Keratinocyte (primary cell): ENCODE data around the gene CYP27A1. TPM values are rescaled to one million over a fixed set of nuclear protein-coding genes. Genes with fewer than 3 reads are reported as not detected.

Experiments
- DNase-seq: peaks from one replicate; pipeline ENCODE4 v3.0.0-alpha.2; 2011; ENCODE audit warnings: low read depth, missing footprints, low spot score
- FAIRE-seq: peaks from 2 replicates; lab custom pipeline; 2011; peaks lifted over from hg19 to GRCh38; lab: Jason Lieb, UNC
- H2AFZ ChIP-seq: 2 replicates; pipeline ENCODE4 v1.6.0; 2012; ENCODE audit warnings: low read length, control low read depth, inconsistent platforms; ENCODE audit not compliant: control insufficient read depth
- H3K27ac ChIP-seq: 2 replicates; pipeline ENCODE4 v1.5.1; 2011; ENCODE audit warnings: low read length; ENCODE audit not compliant: control insufficient read depth, insufficient read depth
- H3K27me3 ChIP-seq: 3 replicates; pipeline ENCODE4 v1.6.0; 2011; ENCODE audit warnings: low read length; ENCODE audit not compliant: control insufficient read depth, insufficient read depth; ENCODE audit errors: extremely low read depth
- H3K36me3 ChIP-seq, 2 experiments: 2 replicates in 1 of 2; 3 replicates in 1 of 2; pipeline ENCODE4 v1.5.1; 2011; ENCODE audit warnings: low read length in 2 of 2, mild to moderate bottlenecking in 1 of 2; ENCODE audit not compliant: control insufficient read depth in 2 of 2, insufficient read depth in 2 of 2; ENCODE audit errors: extremely low read depth in 1 of 2
- H3K4me1 ChIP-seq: 3 replicates; pipeline ENCODE4 v1.5.1; 2011; ENCODE audit warnings: low read length; ENCODE audit not compliant: control insufficient read depth, insufficient read depth; ENCODE audit errors: extremely low read depth
- H3K4me2 ChIP-seq: 3 replicates; pipeline ENCODE4 v1.6.0; 2011; ENCODE audit warnings: low read depth, low read length; ENCODE audit not compliant: control insufficient read depth, insufficient read depth; ENCODE audit errors: extremely low read depth
- H3K4me3 ChIP-seq, 3 experiments: fragments of 200-600 bp in 1 of 3; sonication (generic) in 1 of 3; 2 replicates in 2 of 3; 3 replicates in 1 of 3; pipeline ENCODE4 v1.5.1; 2011 to 2016; ENCODE audit warnings: low read length in 3 of 3, mild to moderate bottlenecking in 3 of 3, control low read depth in 2 of 3, inconsistent platforms in 1 of 3, low read depth in 1 of 3, mixed read lengths in 1 of 3, mixed run types in 1 of 3, moderate library complexity in 1 of 3; ENCODE audit not compliant: control insufficient read depth in 2 of 3, insufficient read depth in 2 of 3; ENCODE audit errors: extremely low read depth in 1 of 3
- H3K79me2 ChIP-seq: 2 replicates; pipeline ENCODE4 v1.6.0; 2012; ENCODE audit warnings: low read length; ENCODE audit not compliant: control insufficient read depth, insufficient read depth
- H3K9ac ChIP-seq: 3 replicates; pipeline ENCODE4 v1.6.0; 2011; ENCODE audit warnings: low read length; ENCODE audit not compliant: control insufficient read depth, insufficient read depth; ENCODE audit errors: extremely low read depth
- H3K9me1 ChIP-seq: 3 replicates; pipeline ENCODE4 v1.6.0; 2011; ENCODE audit warnings: low read length; ENCODE audit not compliant: control insufficient read depth, insufficient read depth; ENCODE audit errors: extremely low read depth
- H3K9me3 ChIP-seq: 2 replicates; pipeline ENCODE4 v1.5.1; 2012; ENCODE audit warnings: low read depth, low read length; ENCODE audit not compliant: control insufficient read depth
- H4K20me1 ChIP-seq: 3 replicates; pipeline ENCODE4 v1.6.0; 2011; ENCODE audit warnings: low read length; ENCODE audit not compliant: control insufficient read depth, insufficient read depth; ENCODE audit errors: extremely low read depth
- CTCF ChIP-seq, 3 experiments: IDR thresholded peaks in 1 of 3; conservative IDR thresholded peaks in 1 of 3; optimal IDR thresholded peaks in 1 of 3; 2 replicates in 2 of 3; 3 replicates in 1 of 3; pipeline versions ENCODE3 to v1.5.1; 2011; ENCODE audit warnings: low read length in 3 of 3, mild to moderate bottlenecking in 3 of 3, moderate library complexity in 2 of 3, control low read depth in 1 of 3, inconsistent platforms in 1 of 3; ENCODE audit not compliant: insufficient read depth in 2 of 3; ENCODE audit errors: extremely low read depth in 1 of 3
- EZH2 ChIP-seq: IDR thresholded peaks from one replicate; pipeline ENCODE4 v1.6.1; 2012; ENCODE audit warnings: inconsistent platforms, mild to moderate bottlenecking, low read length, moderate library complexity
- dilution Hi-C: fragments of 300-500 bp; cut with MboI; formaldehyde crosslinking; loops from one replicate; pipeline ENCODE4 v1.7.0; 2020; ENCODE audit warnings: low sequenced_read_pairs; ENCODE audit not compliant: extremely low pct_ligation_motif_present
- polyA plus RNA-seq, 5 experiments: library from polyadenylated mRNA; depleted of rRNA in 3 of 5; stranded (reverse) in 3 of 5; stranded (forward) in 1 of 5; unstranded in 1 of 5; fragments of >200 nt; gene quantifications; 1 replicate in 1 of 5; 2 replicates in 3 of 5; 3 replicates in 1 of 5; pipeline versions ENCODE4 v1.2.1 to v1.2.3, GENCODE V29; 2011 to 2012; ENCODE audit warnings: missing spikeins in 2 of 5, low read depth in 1 of 5, low replicate concordance in 1 of 5

CYP27A1 gene
- polyA plus RNA-seq, 1 donor (not counting 4 experiments of a cell fraction or from before 2014, with no cell fraction given): 0.12 TPM

GRCh38 chr2:218780851-218781690 lies 876 bp upstream of the CYP27A1 start:
- FAIRE-seq: no peak
- no peak for TF ChIP-seq EZH2
- no peak for TF ChIP-seq CTCF (optimal IDR thresholded peaks at IDR 0.05 in 1 of 3, IDR thresholded peaks at IDR 0.05 in 1 of 3, conservative IDR thresholded peaks at IDR 0.05 in 1 of 3; ENCODE audit: extremely low read depth in 1 of 3, insufficient read depth in 2 of 3, low read length in 3 of 3)
- DNase-seq: no peak
- H3K9me3 ChIP-seq: peaks cover 6% of the 10 kb centered on the region
- H3K36me3 ChIP-seq: no peaks in the 10 kb centered on the region
- H3K27me3 ChIP-seq: peaks cover 7% of the 10 kb centered on the region
- H2AFZ ChIP-seq: no peak overlapping the region
- dilution Hi-C loops: no loop called here
- no peak overlapping the region for H3K27ac ChIP-seq
- no peaks in the 10 kb centered on the region for H3K9me1 ChIP-seq
- no peak overlapping the region for H3K4me3 ChIP-seq
- no peak overlapping the region for H3K9ac ChIP-seq
- H4K20me1 ChIP-seq: no peaks in the 10 kb centered on the region
- H3K4me2 ChIP-seq: no peak overlapping the region
- H3K79me2 ChIP-seq: no peaks in the 10 kb centered on the region
- H3K4me1 ChIP-seq: no peaks in the 10 kb centered on the region

GRCh38 chr2:218782528-218782844 lies 539 bp downstream of the CYP27A1 start:
- FAIRE-seq: no peak
- no peaks in the 10 kb centered on the region for H3K9me1 ChIP-seq
- H3K27me3 ChIP-seq: peaks cover 7% of the 10 kb centered on the region
- H2AFZ ChIP-seq: no peak overlapping the region
- dilution Hi-C loops: no loop called here
- H4K20me1 ChIP-seq: no peaks in the 10 kb centered on the region
- TF ChIP-seq CTCF (optimal IDR thresholded peaks at IDR 0.05 in 1 of 3, IDR thresholded peaks at IDR 0.05 in 1 of 3, conservative IDR thresholded peaks at IDR 0.05 in 1 of 3; ENCODE audit: extremely low read depth in 1 of 3, insufficient read depth in 2 of 3, low read length in 3 of 3) (no peak), EZH2 (no peak)
- H3K4me3 ChIP-seq: no peak overlapping the region
- no peaks in the 10 kb centered on the region for H3K36me3 ChIP-seq
- no peak for DNase-seq
- no peak overlapping the region for H3K4me2 ChIP-seq
- no peaks in the 10 kb centered on the region for H3K79me2 ChIP-seq
- no peaks in the 10 kb centered on the region for H3K4me1 ChIP-seq
- peaks cover 3% of the 10 kb centered on the region for H3K9me3 ChIP-seq
- H3K27ac ChIP-seq: no peak overlapping the region
- no peak overlapping the region for H3K9ac ChIP-seq
